T-cell (primary cell): Measurements from ENCODE around the gene VANGL1. TPM values are rescaled to one million over a fixed set of nuclear protein-coding genes. Genes with fewer than 3 reads are reported as not detected.

Source experiments
- ATAC-seq, 4 experiments: fragments of 200-7000 bp in 3 of 4; fragments of 150-1000 bp in 1 of 4; cut with Tn5 transposase; replicated peaks in 1 of 4; 1 replicate in 3 of 4; 2 replicates in 1 of 4; pipeline ENCODE4 v1.10.0; 2021; ENCODE audit warnings: moderate library complexity in 3 of 4, mild to moderate bottlenecking in 2 of 4, moderate number of reproducible peaks in 1 of 4
- CTCF ChIA-PET, 2 donors: fragments of 300-600 bp; sonication (Branson Sonifier 250); formaldehyde crosslinking; loops; one replicate each; lab custom pipeline; 2022; ENCODE audit warnings: antibody characterized with exemption in 2 of 2; lab: Charles Lee
- POLR2A ChIA-PET, 2 donors: fragments of 300-600 bp; sonication (Branson Sonifier 250); formaldehyde crosslinking; loops; one replicate each; lab custom pipeline; 2022; ENCODE audit warnings: antibody characterized with exemption in 2 of 2; lab: Charles Lee
- DNase-seq, 35 experiments: peaks; one replicate each; pipeline versions ENCODE4 v3.0.0 to v3.0.0-alpha.2; 2013 to 2023
- H3K27ac ChIP-seq: one replicate; pipeline ENCODE4 v1.5.1; 2013; ENCODE audit warnings: low read length
- H3K27me3 ChIP-seq, 2 experiments: replicated peaks in 1 of 2; 1 replicate in 1 of 2; 2 replicates in 1 of 2; pipeline versions ENCODE4 v1.6.1 to v1.7.0; 2013; ENCODE audit warnings: low read length in 1 of 2, mixed read lengths in 1 of 2; ENCODE audit not compliant: control insufficient read depth in 2 of 2, insufficient read depth in 2 of 2; ENCODE audit errors: extremely low read depth in 1 of 2
- H3K36me3 ChIP-seq, 2 donors: 1 replicate in 1 of 2; 2 replicates in 1 of 2; pipeline versions ENCODE4 v1.6.1 to v1.7.0; 2013; ENCODE audit warnings: low read length in 1 of 2; ENCODE audit not compliant: control insufficient read depth in 2 of 2, insufficient read depth in 1 of 2; ENCODE audit errors: extremely low read depth in 1 of 2
- H3K4me1 ChIP-seq, 2 experiments: 1 replicate in 1 of 2; 2 replicates in 1 of 2; pipeline versions ENCODE4 v1.6.1 to v1.7.0; 2013; ENCODE audit warnings: low read length in 2 of 2, mixed read lengths in 1 of 2; ENCODE audit not compliant: insufficient read depth in 2 of 2, control insufficient read depth in 1 of 2; ENCODE audit errors: extremely low read depth in 1 of 2
- H3K4me3 ChIP-seq, 2 donors: 1 replicate in 1 of 2; 2 replicates in 1 of 2; pipeline versions ENCODE4 v1.5.1 to v1.7.0; 2013; ENCODE audit warnings: mild to moderate bottlenecking in 2 of 2, low read length in 1 of 2, moderate library complexity in 1 of 2; ENCODE audit not compliant: control insufficient read depth in 1 of 2; ENCODE audit errors: extremely low read depth in 1 of 2
- H3K9me3 ChIP-seq: 2 replicates; pipeline ENCODE4 v1.7.0; 2013
- H3K27ac Mint-ChIP-seq, 2 donors: one replicate each; pipeline ENCODE4 v1.8.0; 2020 to 2021; ENCODE audit warnings: mild to moderate bottlenecking in 2 of 2, mixed read lengths in 2 of 2
- H3K27me3 Mint-ChIP-seq, 2 donors: one replicate each; pipeline ENCODE4 v1.8.0; 2021 to 2022; ENCODE audit warnings: mixed read lengths in 2 of 2
- H3K36me3 Mint-ChIP-seq: one replicate; pipeline ENCODE4 v1.8.0; 2021; ENCODE audit warnings: mixed read lengths
- H3K4me1 Mint-ChIP-seq, 3 donors: one replicate each; pipeline ENCODE4 v1.8.0; 2020 to 2022; ENCODE audit warnings: mixed read lengths in 3 of 3, mild to moderate bottlenecking in 1 of 3
- H3K4me3 Mint-ChIP-seq, 3 donors: one replicate each; pipeline ENCODE4 v1.8.0; 2020 to 2022; ENCODE audit warnings: mild to moderate bottlenecking in 3 of 3, mixed read lengths in 3 of 3, moderate library complexity in 3 of 3
- H3K9me3 Mint-ChIP-seq, 3 donors: one replicate each; pipeline ENCODE4 v1.8.0; 2020 to 2022; ENCODE audit warnings: mixed read lengths in 3 of 3
- WGBS: methylation state at CpG from one replicate; pipeline ENCODE4 v1.1.5; 2013; ENCODE audit warnings: missing lambda C conversion rate; ENCODE audit not compliant: insufficient coverage; 5-methylcytosine and 5-hydroxymethylcytosine counted together
- total RNA-seq, 35 experiments: library from RNA in 6 of 35; stranded (reverse) in 6 of 35; fragments of 120-200 nt in 1 of 35; gene quantifications; one replicate each; pipeline versions ENCODE4 v1.2.1 to v1.2.4 and lab custom pipeline; 2013 to 2026

The VANGL1 gene
- total RNA-seq, 5 donors from 2014 or later (not counting 1 experiment from before 2014, with no cell fraction given) = 1.7 to 2.5 (median 2.4) TPM

DNA sequence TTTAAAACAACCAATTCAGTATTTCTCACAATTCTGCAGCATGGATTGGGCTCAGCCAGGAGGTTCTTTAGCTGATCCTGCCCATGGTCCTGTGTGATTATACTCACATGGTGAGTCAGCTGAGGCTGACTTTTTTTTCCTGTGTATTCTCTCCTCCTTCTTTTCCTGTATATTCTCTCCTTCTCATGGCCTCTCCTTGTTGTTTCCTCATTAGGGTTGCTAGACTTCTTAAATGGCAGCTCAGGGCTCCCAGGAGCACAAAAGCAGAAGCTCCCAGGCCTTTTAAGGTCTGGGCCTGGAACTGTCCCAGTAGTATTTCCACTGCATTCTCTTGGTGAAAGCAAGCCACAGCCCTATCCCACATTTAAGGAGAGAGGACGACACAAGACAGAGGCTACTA is 26.8 kb downstream of the VANGL1 start:
- H3K4me3 ChIP-seq = no peak overlapping the region
- no peaks in the 10 kb centered on the region for H3K4me1 ChIP-seq
- peaks cover 0 to 9% of the 10 kb centered on the region in 2 donors for H3K36me3 ChIP-seq
- no peak overlapping the region for H3K4me3 Mint-ChIP-seq
- no peaks in the 10 kb centered on the region for H3K4me1 Mint-ChIP-seq
- no peaks in the 10 kb centered on the region for H3K9me3 Mint-ChIP-seq
- POLR2A ChIA-PET = no interaction called here
- H3K27ac Mint-ChIP-seq = no peak overlapping the region
- H3K27ac ChIP-seq = no peak overlapping the region
- CTCF ChIA-PET = no interaction called here
- no peaks in the 10 kb centered on the region for H3K27me3 ChIP-seq
- no peaks in the 10 kb centered on the region for H3K9me3 ChIP-seq
- DNase-seq (no peak), ATAC-seq (no peak)
- WGBS = no CpG with 5 or more reads among the region's 1 CpG
- H3K36me3 Mint-ChIP-seq = peaks cover 6% of the 10 kb centered on the region
- no peaks in the 10 kb centered on the region for H3K27me3 Mint-ChIP-seq

DNA sequence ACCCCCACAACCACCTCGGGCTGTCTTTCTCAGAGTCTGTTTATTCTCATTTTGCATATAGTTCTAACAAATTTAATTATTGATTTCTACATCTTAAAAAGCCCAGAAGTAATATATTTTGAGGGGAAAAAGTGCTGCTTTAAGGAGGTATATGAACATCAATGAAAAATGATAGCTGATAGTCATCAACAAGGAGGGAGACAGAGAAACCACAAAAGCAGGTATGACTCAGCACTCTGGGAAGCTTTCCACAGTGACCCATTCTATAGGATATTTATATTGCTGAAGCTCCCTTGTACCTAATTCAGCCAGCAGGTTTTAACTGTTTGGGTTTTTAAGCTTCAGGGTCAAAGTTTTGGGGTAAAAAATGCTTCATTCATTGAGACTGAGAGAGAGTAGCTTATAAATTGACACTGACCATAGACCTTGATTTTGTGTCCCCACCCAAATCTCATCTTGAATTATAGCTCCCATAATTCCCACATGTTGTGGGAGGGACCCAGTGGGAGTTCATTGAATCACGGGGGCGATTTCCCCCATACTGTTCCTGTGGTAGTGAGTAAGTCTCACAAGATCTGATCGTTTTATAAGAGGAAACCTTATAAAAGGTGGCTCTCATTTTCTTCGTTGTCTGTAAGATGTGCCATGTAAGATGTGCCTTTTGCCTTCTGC is 27.4 kb downstream of the VANGL1 start:
- ATAC-seq (no peak), DNase-seq (no peak)
- no peak overlapping the region for H3K4me3 Mint-ChIP-seq
- Histone ChIP-seq H3K9me3 (no peaks in the 10 kb centered on the region), H3K27me3 (no peaks in the 10 kb centered on the region), H3K4me3 (no peak overlapping the region), H3K36me3 (peaks cover 0 to 9% of the 10 kb centered on the region in 2 donors), H3K27ac (no peak overlapping the region), H3K4me1 (no peaks in the 10 kb centered on the region)
- H3K9me3 Mint-ChIP-seq = no peaks in the 10 kb centered on the region
- no peaks in the 10 kb centered on the region for H3K4me1 Mint-ChIP-seq
- ChIA-PET CTCF (interaction anchor here in 1 of 2 donors (0.6 kb wide), 1 partner anchor 67 kb away, joined by 7 read pairs; no protein-coding TSS in a partner anchor), POLR2A (no interaction called here)
- WGBS = no CpG with 5 or more reads among the region's 5 CpGs
- H3K36me3 Mint-ChIP-seq = peaks cover 2% of the 10 kb centered on the region
- no peak overlapping the region for H3K27ac Mint-ChIP-seq
- H3K27me3 Mint-ChIP-seq = no peaks in the 10 kb centered on the region

DNA sequence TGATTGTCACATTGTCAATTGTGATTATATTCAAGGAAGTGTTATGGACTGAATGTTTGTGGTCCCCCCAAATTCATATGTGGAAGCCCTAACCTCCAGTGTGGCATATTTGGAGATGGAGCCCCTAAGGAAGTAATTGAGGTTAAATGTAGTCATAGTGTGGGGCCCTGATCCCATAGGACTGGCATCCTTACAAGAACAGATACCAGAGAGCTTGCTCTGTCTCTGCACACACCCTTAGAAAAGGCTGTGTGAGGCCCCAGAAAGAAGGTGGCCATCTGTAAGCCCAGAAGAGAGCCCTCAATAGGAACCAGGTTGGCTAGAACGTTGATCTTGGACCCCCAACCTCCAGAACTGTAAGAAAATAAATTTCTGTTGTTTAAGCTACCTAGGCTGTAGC is 28.1 kb downstream of the VANGL1 start:
- H3K27me3 ChIP-seq = no peaks in the 10 kb centered on the region
- no peak overlapping the region for H3K4me3 Mint-ChIP-seq
- H3K27me3 Mint-ChIP-seq = no peaks in the 10 kb centered on the region
- ChIA-PET CTCF (interaction anchor here in 1 of 2 donors (0.6 kb wide), 1 partner anchor 66 kb away, joined by 7 read pairs; no protein-coding TSS in a partner anchor), POLR2A (no interaction called here)
- H3K4me1 ChIP-seq = no peaks in the 10 kb centered on the region
- no peaks in the 10 kb centered on the region for H3K9me3 ChIP-seq
- WGBS = no CpG with 5 or more reads among the region's 1 CpG
- no peak overlapping the region for H3K4me3 ChIP-seq
- no peaks in the 10 kb centered on the region for H3K4me1 Mint-ChIP-seq
- peaks cover 0 to 9% of the 10 kb centered on the region in 2 donors for H3K36me3 ChIP-seq
- ATAC-seq = no peak
- DNase-seq = no peak
- H3K9me3 Mint-ChIP-seq = no peaks in the 10 kb centered on the region
- H3K27ac ChIP-seq = no peak overlapping the region
- H3K27ac Mint-ChIP-seq = no peak overlapping the region
- H3K36me3 Mint-ChIP-seq = no peaks in the 10 kb centered on the region

DNA sequence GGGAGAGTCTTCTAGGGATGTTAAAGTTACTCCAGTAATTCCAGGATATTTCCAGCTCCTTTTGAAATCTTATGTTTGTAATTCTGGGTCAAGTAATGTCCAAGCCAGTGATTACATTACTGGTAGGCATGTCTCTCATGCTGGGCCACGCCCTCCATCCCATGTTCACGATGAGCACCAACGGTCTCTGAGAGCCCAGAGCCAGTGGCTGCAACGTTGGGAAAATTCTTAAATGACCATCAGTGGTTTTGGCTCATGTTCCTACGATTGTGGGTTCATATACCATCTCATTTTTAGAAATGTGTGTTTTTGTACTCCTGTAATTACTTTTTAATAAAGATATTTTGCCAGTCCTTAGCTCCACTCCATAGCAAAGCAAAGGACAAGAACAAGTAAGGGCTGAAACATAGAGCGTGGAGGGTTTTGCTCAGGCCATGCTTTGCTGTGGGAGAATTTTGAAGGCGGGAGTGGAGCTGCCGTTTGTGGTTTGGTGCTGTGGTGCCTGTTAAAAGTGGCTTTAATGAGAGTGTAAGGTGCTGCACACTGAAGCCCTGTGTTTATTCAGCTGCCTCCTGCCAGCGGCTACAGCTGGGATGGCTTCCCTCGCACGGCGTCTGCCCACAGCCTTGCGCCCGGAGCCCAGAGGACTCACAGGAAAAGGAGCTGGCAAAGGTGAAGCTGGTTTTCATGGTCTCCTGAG is 28.9 kb downstream of the VANGL1 start:
- Mint-ChIP-seq H3K4me1 (no peaks in the 10 kb centered on the region), H3K9me3 (no peaks in the 10 kb centered on the region), H3K27ac (no peak overlapping the region), H3K27me3 (no peaks in the 10 kb centered on the region), H3K4me3 (no peak overlapping the region), H3K36me3 (no peaks in the 10 kb centered on the region)
- Histone ChIP-seq H3K4me1 (no peaks in the 10 kb centered on the region), H3K36me3 (peaks cover 0 to 9% of the 10 kb centered on the region in 2 donors), H3K27ac (no peak overlapping the region), H3K27me3 (no peaks in the 10 kb centered on the region), H3K4me3 (no peak overlapping the region), H3K9me3 (no peaks in the 10 kb centered on the region)
- no peak for DNase-seq
- ATAC-seq = no peak
- 65% methylated on average over 10 of the region's 14 CpGs for WGBS
- ChIA-PET POLR2A (no interaction called here), CTCF (interaction anchor here in 1 of 2 donors (0.5 kb wide), 1 partner anchor 36 kb away, joined by 3 read pairs; no protein-coding TSS in a partner anchor)

DNA sequence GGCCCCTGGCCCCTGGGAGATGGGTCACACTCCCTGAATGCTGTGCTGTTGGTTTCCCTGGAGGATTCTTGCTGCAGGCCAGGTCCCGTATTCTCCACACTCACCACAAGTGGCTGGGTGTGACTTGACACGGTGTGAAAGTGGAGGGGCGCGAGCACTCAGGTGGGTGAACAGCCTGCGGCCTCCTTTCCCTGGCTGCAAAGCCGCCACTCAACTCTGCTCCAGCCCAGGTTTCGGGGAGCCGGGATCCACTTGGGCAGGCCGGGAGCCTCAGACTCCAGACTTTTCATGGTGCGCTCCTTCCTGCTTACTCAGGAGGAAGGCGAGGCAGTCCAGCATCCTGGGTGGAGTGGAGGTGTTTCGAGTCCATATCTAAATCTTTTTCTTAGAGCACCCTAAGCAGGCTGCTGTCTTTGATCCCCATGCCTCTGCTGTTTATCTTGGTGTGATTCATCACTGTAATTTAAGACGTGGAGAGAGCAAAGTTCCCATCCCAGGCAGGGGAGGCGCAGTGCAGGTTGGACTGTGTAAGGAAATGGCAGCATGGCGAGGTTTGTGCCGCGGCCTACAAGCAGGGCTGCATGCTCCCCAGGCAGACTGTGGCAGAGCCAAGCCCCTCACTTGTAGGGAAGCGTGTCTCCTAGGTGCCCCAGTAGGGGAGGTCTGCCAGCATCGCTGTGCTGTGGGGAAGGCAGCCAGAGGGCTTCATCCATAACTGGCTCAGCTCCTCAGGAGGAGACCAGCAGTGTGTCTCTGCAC is 29.6 kb downstream of the VANGL1 start:
- Mint-ChIP-seq H3K36me3 (no peaks in the 10 kb centered on the region), H3K4me1 (no peaks in the 10 kb centered on the region), H3K27me3 (no peaks in the 10 kb centered on the region), H3K9me3 (no peaks in the 10 kb centered on the region), H3K27ac (no peak overlapping the region), H3K4me3 (no peak overlapping the region)
- WGBS = 83% methylated on average over 14 of the region's 19 CpGs
- no peak overlapping the region for H3K4me3 ChIP-seq
- no peak overlapping the region for H3K27ac ChIP-seq
- H3K9me3 ChIP-seq = no peaks in the 10 kb centered on the region
- DNase-seq = no peak
- CTCF ChIA-PET = interaction anchor here in 1 of 2 donors (0.5 kb wide), 1 partner anchor 36 kb away, joined by 3 read pairs; no protein-coding TSS in a partner anchor
- POLR2A ChIA-PET = no interaction called here
- no peaks in the 10 kb centered on the region for H3K27me3 ChIP-seq
- no peaks in the 10 kb centered on the region for H3K4me1 ChIP-seq
- no peak for ATAC-seq
- peaks cover 0 to 9% of the 10 kb centered on the region in 2 donors for H3K36me3 ChIP-seq
